Stomach (tissue), 9 donors: ENCODE measurements around the gene C5orf24. TPM values are rescaled to one million over a fixed set of nuclear protein-coding genes. Genes with fewer than 3 reads are reported as not detected.

Source experiments
- DNase-seq, 2 donors: peaks; one replicate each; pipeline versions ENCODE4 v3.0.0 to v3.0.0-alpha.2; 2013 to 2019
- H3K27ac ChIP-seq, 5 donors: fragments of 200-600 bp in 4 of 5; sonication (generic) in 4 of 5; one replicate each; pipeline ENCODE4 v1.5.1; 2013 to 2019; ENCODE audit warnings: mild to moderate bottlenecking in 1 of 5, moderate library complexity in 1 of 5
- H3K27me3 ChIP-seq, 3 donors: fragments of 200-600 bp; sonication (generic); one replicate each; pipeline ENCODE4 v1.5.1; 2017 to 2019; ENCODE audit warnings: mixed run types in 1 of 3
- H3K36me3 ChIP-seq, 4 donors: fragments of 200-600 bp; sonication (generic); 1 replicate in 3 of 4; 2 replicates in 1 of 4; pipeline ENCODE4 v1.5.1; 2016 to 2019
- H3K4me1 ChIP-seq, 4 donors: fragments of 200-600 bp; sonication (generic); one replicate each; pipeline ENCODE4 v1.5.1; 2016 to 2019
- H3K4me3 ChIP-seq, 4 donors: fragments of 200-600 bp; sonication (generic) in 3 of 4; one replicate each; pipeline ENCODE4 v1.5.1; 2016 to 2019; ENCODE audit warnings: mild to moderate bottlenecking in 1 of 4
- H3K9me3 ChIP-seq, 4 donors: fragments of 200-600 bp; sonication (generic); one replicate each; pipeline ENCODE4 v1.5.1; 2016 to 2019
- CTCF ChIP-seq, 7 experiments: fragments of 450-650 bp in 4 of 7; fragments of 200-600 bp in 3 of 7; sonication (generic) in 3 of 7; IDR thresholded peaks; one replicate each; pipeline ENCODE4 v1.5.1; 2016 to 2019; ENCODE audit warnings: antibody characterized with exemption in 7 of 7, control low read depth in 2 of 7, mild to moderate bottlenecking in 1 of 7
- EP300 ChIP-seq: sonication (generic); formaldehyde crosslinking; IDR thresholded peaks from one replicate; pipeline ENCODE4 v1.6.1; 2017; ENCODE audit warnings: antibody characterized with exemption
- POLR2A ChIP-seq, 4 donors: fragments of 450-650 bp; IDR thresholded peaks; one replicate each; pipeline ENCODE4 v1.6.1; 2016; ENCODE audit warnings: antibody characterized with exemption in 4 of 4, control low read depth in 2 of 4, mild to moderate bottlenecking in 1 of 4, moderate library complexity in 1 of 4
- POLR2AphosphoS5 ChIP-seq, 3 donors: sonication (generic); formaldehyde crosslinking; IDR thresholded peaks; one replicate each; pipeline ENCODE4 v1.6.1; 2016; ENCODE audit warnings: antibody characterized with exemption in 3 of 3
- WGBS, 5 donors: extraction: QIAGEN DNeasy Blood & Tissue Kit in 3 of 5; methylation state at CpG; one replicate each; pipeline versions ENCODE4 v1.1.5 to v1.1.7; 2013 to 2018; 5-methylcytosine and 5-hydroxymethylcytosine counted together
- intact Hi-C: fragments of 100-400 bp; cut with DNase I; formaldehyde crosslinking; loops from one replicate; pipeline ENCODE4 v1.15.1; 2023; ENCODE audit warnings: low total_unique reads
- polyA plus RNA-seq, 3 donors: library from polyadenylated mRNA; stranded (reverse); fragments of 200-250 nt; gene quantifications; one replicate each; pipeline ENCODE4 v1.2.3, GENCODE V29; 2013
- total RNA-seq, 5 donors: library from RNA; depleted of rRNA; stranded (reverse); fragments of >200 nt; gene quantifications; one replicate each; pipeline versions ENCODE4 v1.1.0 to v1.2.3, GENCODE V29; 2014 to 2016
- donor health status: healthy with polysubstance abuse.
- donor health status: Bipolar disorder and iron deficiency.
- donor health status: healthy.

C5orf24 gene
- total and polyA plus RNA-seq, 8 donors: 16.0 to 54.9 (median 31.3) TPM

- TF ChIP-seq EP300: no peak
- TF ChIP-seq CTCF (IDR thresholded peaks at IDR 0.05): no peak
- TF ChIP-seq POLR2AphosphoS5 (IDR thresholded peaks at IDR 0.05): no peak
- TF ChIP-seq POLR2A (IDR thresholded peaks at IDR 0.05): no peak
- WGBS, 5 donors: 95 to 97% (median 96%) methylated on average over 8 of the region's 8 CpGs
- no peak for DNase-seq
- intact Hi-C loops: no loop called here
- Histone ChIP-seq H3K4me1 (peaks cover 0 to 15% (median 2%) of the 10 kb centered on the region in 4 donors), H3K4me3 (no peak overlapping the region), H3K9me3 (no peaks in the 10 kb centered on the region), H3K27me3 (no peaks in the 10 kb centered on the region), H3K27ac (no peak overlapping the region), H3K36me3 (peaks cover 4 to 61% (median 58%) of the 10 kb centered on the region in 4 donors)
These were observed 43.6 kb downstream of the C5orf24 start for GRCh38 chr5:134889335-134889734.

DNA sequence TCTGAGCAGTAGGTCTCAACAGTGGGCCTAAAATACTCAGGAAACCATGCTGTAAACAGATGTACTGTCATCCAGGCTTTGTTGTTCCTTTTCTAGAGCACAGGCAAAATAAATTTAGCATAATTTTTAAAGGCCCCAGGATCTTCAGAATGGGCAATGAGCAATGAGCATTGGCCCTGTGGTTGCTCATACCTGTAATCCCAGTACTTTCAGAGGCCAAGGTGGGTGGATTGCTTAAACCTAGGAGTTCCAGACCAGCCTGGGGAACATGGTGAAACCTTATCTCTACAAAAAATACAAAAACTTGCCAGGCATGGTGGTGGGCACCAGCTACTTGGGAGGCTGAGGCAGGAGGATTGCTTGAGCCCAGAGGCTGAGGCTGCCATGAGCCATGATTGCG, 45.7 kb downstream of the C5orf24 start:
- H3K9me3 ChIP-seq: no peaks in the 10 kb centered on the region
- TF ChIP-seq EP300 (no peak), POLR2AphosphoS5 (IDR thresholded peaks at IDR 0.05) (no peak), CTCF (IDR thresholded peaks at IDR 0.05) (no peak), POLR2A (IDR thresholded peaks at IDR 0.05) (no peak)
- H3K36me3 ChIP-seq: peaks cover 4 to 81% (median 75%) of the 10 kb centered on the region in 4 donors
- intact Hi-C loops: no loop called here
- 96 to 100% (median 100%) methylated on average over 1 of the region's 1 CpG for WGBS, 5 donors
- H3K27ac ChIP-seq: no peak overlapping the region
- H3K4me3 ChIP-seq: no peak overlapping the region
- no peak for DNase-seq
- H3K27me3 ChIP-seq: no peaks in the 10 kb centered on the region
- H3K4me1 ChIP-seq: peaks cover 0 to 3% (median 1%) of the 10 kb centered on the region in 4 donors

GRCh38 chr5:134892282-134892681, 46.5 kb downstream of the C5orf24 start:
- Histone ChIP-seq H3K27me3 (no peaks in the 10 kb centered on the region), H3K9me3 (no peaks in the 10 kb centered on the region), H3K4me1 (no peaks in the 10 kb centered on the region), H3K27ac (no peak overlapping the region), H3K36me3 (peaks cover 4 to 89% (median 82%) of the 10 kb centered on the region in 4 donors), H3K4me3 (no peak overlapping the region)
- WGBS, 5 donors: 86 to 93% (median 91%) methylated on average over 3 of the region's 3 CpGs
- TF ChIP-seq POLR2AphosphoS5 (IDR thresholded peaks at IDR 0.05): no peak
- TF ChIP-seq EP300: no peak
- TF ChIP-seq POLR2A (IDR thresholded peaks at IDR 0.05): no peak
- TF ChIP-seq CTCF (IDR thresholded peaks at IDR 0.05): no peak
- intact Hi-C loops: no loop called here
- no peak for DNase-seq

GRCh38 chr5:134892926-134893325, 47.2 kb downstream of the C5orf24 start:
- intact Hi-C loops: no loop called here
- no peak for DNase-seq
- Histone ChIP-seq H3K4me1 (no peaks in the 10 kb centered on the region), H3K27me3 (no peaks in the 10 kb centered on the region), H3K27ac (no peak overlapping the region), H3K4me3 (no peak overlapping the region), H3K9me3 (no peaks in the 10 kb centered on the region), H3K36me3 (peaks cover 4 to 89% (median 84%) of the 10 kb centered on the region in 4 donors)
- TF ChIP-seq EP300 (no peak), POLR2AphosphoS5 (IDR thresholded peaks at IDR 0.05) (no peak), POLR2A (IDR thresholded peaks at IDR 0.05) (no peak), CTCF (IDR thresholded peaks at IDR 0.05) (no peak)
- WGBS, 5 donors: 90 to 96% (median 94%) methylated on average over 2 of the region's 2 CpGs
